ENCODE measurements around the gene WFIKKN1. TPM values are rescaled to one million over a fixed set of nuclear protein-coding genes. Genes with fewer than 3 reads are reported as not detected.
A peak's percentile ranks its signal among the peaks of the same experiment; 100 is the strongest.

WFIKKN1 gene
- total and polyA plus RNA-seq, 7 donors = 0.30 to 2.0 (median 0.36) TPM

GRCh38 chr16:630249-630814 lies 453 bp upstream of the WFIKKN1 start:
- peak; percentile 30 to 48 for DNase-seq
- TF ChIP-seq CTCF (IDR thresholded peaks at IDR 0.05) = no peak
- Histone ChIP-seq H3K9me3 (no peaks in the 10 kb centered on the region), H3K4me1 (peaks cover 31% of the 10 kb centered on the region), H3K27me3 (ENCODE audit: insufficient read depth in 3 of 3, low read length in 2 of 3) (no peaks in the 10 kb centered on the region), H3K4me3 (no peak overlapping the region), H3K36me3 (ENCODE audit: insufficient read depth in 1 of 2, low read depth in 1 of 2) (peaks cover 0 to 44% of the 10 kb centered on the region in 2 donors), H3K27ac (peak overlapping the region; percentile 4)
- intact Hi-C loops (cut with DNase I) = loop anchor here in 1 of 2 donors (5.0 kb wide), 1 partner anchor 38 kb away; the partner anchor contains the start of gene RAB40C
- no peak for ATAC-seq
- 44 to 52% (median 46%) methylated on average over 27 to 29 of the region's 29 CpGs for WGBS, 3 donors

GRCh38 chr16:631808-632358 lies 1.1 kb downstream of the WFIKKN1 start:
- intact Hi-C loops (cut with DNase I) = loop anchor here in 1 of 2 donors (5.0 kb wide), 1 partner anchor 40 kb away; the partner anchor contains the start of gene RAB40C
- no peak for TF ChIP-seq CTCF (IDR thresholded peaks at IDR 0.05)
- peaks cover 0 to 31% of the 10 kb centered on the region in 2 donors for H3K36me3 ChIP-seq (ENCODE audit: insufficient read depth in 1 of 2, low read depth in 1 of 2)
- no peak overlapping the region for H3K27ac ChIP-seq
- H3K9me3 ChIP-seq = no peaks in the 10 kb centered on the region
- DNase-seq (no peak), ATAC-seq (no peak)
- WGBS, 3 donors = 53 to 55% (median 54%) methylated on average over 9 of the region's 9 CpGs
- peaks cover 36% of the 10 kb centered on the region for H3K4me1 ChIP-seq
- no peaks in the 10 kb centered on the region for H3K27me3 ChIP-seq (ENCODE audit: insufficient read depth in 3 of 3, low read length in 2 of 3)
- H3K4me3 ChIP-seq = no peak overlapping the region

GRCh38 chr16:632486-633335 lies 1.9 kb downstream of the WFIKKN1 start:
- no peak overlapping the region for H3K27ac ChIP-seq
- WGBS, 3 donors = 91 to 93% (median 92%) methylated on average over 64 to 67 of the region's 67 CpGs
- no peak overlapping the region for H3K4me3 ChIP-seq
- DNase-seq (peak in 1 of 2 donors; percentile 17), ATAC-seq (no peak)
- peaks cover 36% of the 10 kb centered on the region for H3K4me1 ChIP-seq
- peaks cover 0 to 27% of the 10 kb centered on the region in 2 donors for H3K36me3 ChIP-seq (ENCODE audit: insufficient read depth in 1 of 2, low read depth in 1 of 2)
- intact Hi-C loops (cut with DNase I) = loop anchor here in 1 of 2 donors (5.0 kb wide), 1 partner anchor 40 kb away; the partner anchor contains the start of gene RAB40C
- no peaks in the 10 kb centered on the region for H3K27me3 ChIP-seq (ENCODE audit: insufficient read depth in 3 of 3, low read length in 2 of 3)
- no peak for TF ChIP-seq CTCF (IDR thresholded peaks at IDR 0.05)
- no peaks in the 10 kb centered on the region for H3K9me3 ChIP-seq

- ATAC-seq (no peak), DNase-seq (peak in 1 of 2 donors; percentile 52)
- no peaks in the 10 kb centered on the region for H3K27me3 ChIP-seq (ENCODE audit: insufficient read depth in 3 of 3, low read length in 2 of 3)
- peaks cover 0 to 20% of the 10 kb centered on the region in 2 donors for H3K36me3 ChIP-seq (ENCODE audit: insufficient read depth in 1 of 2, low read depth in 1 of 2)
- no peak overlapping the region for H3K4me3 ChIP-seq
- no peak for TF ChIP-seq CTCF (IDR thresholded peaks at IDR 0.05)
- peaks cover 40% of the 10 kb centered on the region for H3K4me1 ChIP-seq
- no peak overlapping the region for H3K27ac ChIP-seq
- no peaks in the 10 kb centered on the region for H3K9me3 ChIP-seq
- WGBS, 3 donors = 94 to 96% (median 95%) methylated on average over 72 to 74 of the region's 74 CpGs
- intact Hi-C loops (cut with DNase I) = loop anchor here in 1 of 2 donors (5.0 kb wide), 1 partner anchor 41 kb away; the partner anchor contains the start of gene RAB40C
These were observed 2.7 kb downstream of the WFIKKN1 start for GRCh38 chr16:633336-634050.

All from psoas muscle (tissue), 8 donors.